SK-N-MC (cell line): ENCODE measurements around the gene ZNF79.

ENCODE experiments used
- DNase-seq: peaks from one replicate; pipeline ENCODE4 v3.0.0-alpha.2; 2011; ENCODE audit warnings: low read depth, low spot score
- H3K27ac ChIP-seq: fragments of 200-600 bp; sonication (generic); 2 replicates; pipeline ENCODE4 v1.5.1; 2016; ENCODE audit warnings: mixed run types
- H3K36me3 ChIP-seq: fragments of 200-600 bp; sonication (generic); 2 replicates; pipeline ENCODE4 v1.6.1; 2017; ENCODE audit warnings: antibody characterized with exemption, low read length, mixed read lengths; ENCODE audit not compliant: insufficient read depth
- H3K4me3 ChIP-seq: fragments of 200-600 bp; sonication (generic); 2 replicates; pipeline ENCODE4 v1.5.1; 2016
- H3K9ac ChIP-seq: fragments of 200-600 bp; sonication (generic); 2 replicates; pipeline ENCODE4 v1.8.0; 2017; ENCODE audit warnings: mixed run types, mixed read lengths; ENCODE audit not compliant: insufficient read length
- H3K9me3 ChIP-seq: fragments of 200-600 bp; sonication (generic); 2 replicates; pipeline ENCODE4 v1.6.1; 2017; ENCODE audit warnings: low read depth, mild to moderate bottlenecking, antibody characterized with exemption, low read length, moderate library complexity, mixed read lengths
- EZH2 ChIP-seq: fragments of 200-600 bp; sonication (generic); IDR thresholded peaks from one replicate; pipeline ENCODE4 v1.6.1; 2017; ENCODE audit warnings: antibody characterized with exemption
- FOXP2 ChIP-seq: optimal IDR thresholded peaks from 2 replicates; pipeline ENCODE3; 2011; ENCODE audit warnings: mild to moderate bottlenecking, moderate library complexity; ENCODE audit not compliant: insufficient read depth; ENCODE audit errors: extremely low read length, control extremely low read depth
- POLR2AphosphoS5 ChIP-seq: IDR thresholded peaks from 2 replicates; pipeline ENCODE4 v1.6.1; 2012; ENCODE audit warnings: mild to moderate bottlenecking, low read depth, low read length, borderline replicate concordance

The ZNF79 gene

GRCh38 chr9:127490535-127491230, 66.5 kb downstream of the ZNF79 start:
- Histone ChIP-seq H3K9ac (no peak overlapping the region), H3K4me3 (no peak overlapping the region), H3K27ac (no peak overlapping the region), H3K36me3 (no peaks in the 10 kb centered on the region), H3K9me3 (no peaks in the 10 kb centered on the region)
- no peak for DNase-seq
- TF ChIP-seq POLR2AphosphoS5 (no peak), EZH2 (no peak), FOXP2 (no peak)

DNA sequence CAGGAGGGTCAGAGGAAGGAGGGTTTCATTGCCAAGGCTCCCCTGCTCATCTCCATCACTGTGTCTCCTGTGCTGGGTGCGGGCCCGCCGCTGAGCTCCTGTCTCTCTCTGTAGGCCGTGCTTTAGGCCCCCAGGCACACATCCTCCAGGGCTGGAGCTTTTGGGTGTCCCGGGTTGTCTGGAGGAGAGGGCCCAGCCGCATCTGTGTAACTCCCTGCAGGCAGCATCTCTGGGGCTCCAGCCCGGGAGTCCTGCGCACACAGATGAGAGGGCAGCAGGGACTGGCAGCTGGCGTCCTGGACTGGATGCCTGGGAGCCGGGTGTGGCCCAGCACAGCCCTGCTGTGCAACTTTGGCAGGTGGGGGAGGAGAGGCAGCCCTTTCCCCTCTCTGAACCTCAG, 67.3 kb downstream of the ZNF79 start:
- Histone ChIP-seq H3K9me3 (no peaks in the 10 kb centered on the region), H3K4me3 (no peak overlapping the region), H3K27ac (no peak overlapping the region), H3K9ac (no peak overlapping the region), H3K36me3 (no peaks in the 10 kb centered on the region)
- DNase-seq = no peak
- TF ChIP-seq EZH2 (no peak), POLR2AphosphoS5 (no peak), FOXP2 (no peak)

DNA sequence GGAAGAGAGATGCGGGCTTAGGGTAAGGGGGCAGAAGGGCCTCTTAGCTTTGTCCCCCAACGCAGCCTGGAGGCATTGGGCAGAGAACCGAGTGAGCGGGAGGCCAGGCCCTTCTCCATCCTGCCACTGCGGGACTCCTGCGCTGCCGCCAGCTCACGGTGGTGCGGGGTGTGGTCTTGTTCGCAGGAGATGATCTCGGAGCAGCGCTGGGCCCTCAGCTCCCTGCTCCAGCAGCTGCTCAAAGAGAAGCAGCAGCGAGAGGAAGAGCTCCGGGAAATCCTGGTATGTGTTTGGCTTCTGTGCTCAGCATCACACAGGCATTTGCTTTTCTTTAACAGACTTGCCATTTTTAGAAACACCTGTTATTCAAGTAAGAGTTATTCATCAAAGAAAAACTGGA, 68.4 kb downstream of the ZNF79 start:
- TF ChIP-seq EZH2 (no peak), POLR2AphosphoS5 (no peak), FOXP2 (no peak)
- Histone ChIP-seq H3K9ac (no peak overlapping the region), H3K36me3 (no peaks in the 10 kb centered on the region), H3K27ac (no peak overlapping the region), H3K4me3 (no peak overlapping the region), H3K9me3 (no peaks in the 10 kb centered on the region)
- no peak for DNase-seq

GRCh38 chr9:127493592-127494303, 69.6 kb downstream of the ZNF79 start:
- Histone ChIP-seq H3K27ac (no peak overlapping the region), H3K9me3 (no peaks in the 10 kb centered on the region), H3K4me3 (no peak overlapping the region), H3K9ac (no peak overlapping the region), H3K36me3 (no peaks in the 10 kb centered on the region)
- TF ChIP-seq FOXP2 (no peak), EZH2 (no peak), POLR2AphosphoS5 (no peak)
- no peak for DNase-seq

GRCh38 chr9:127494304-127494702, 70.1 kb downstream of the ZNF79 start:
- H3K4me3 ChIP-seq = no peak overlapping the region
- DNase-seq = no peak
- TF ChIP-seq POLR2AphosphoS5 = no peak
- no peaks in the 10 kb centered on the region for H3K9me3 ChIP-seq
- no peak overlapping the region for H3K9ac ChIP-seq
- H3K27ac ChIP-seq = no peak overlapping the region
- no peaks in the 10 kb centered on the region for H3K36me3 ChIP-seq
